HG03066 (cell line): ENCODE measurements around the gene HTR6.

Experiments used
- ATAC-seq: cut with Tn5 transposase; IDR thresholded peaks from one replicate; pipeline ENCODE4 v1.9.1; 2021; ENCODE audit warnings: low read depth; ENCODE audit not compliant: unreplicated experiment

The HTR6 gene

DNA sequence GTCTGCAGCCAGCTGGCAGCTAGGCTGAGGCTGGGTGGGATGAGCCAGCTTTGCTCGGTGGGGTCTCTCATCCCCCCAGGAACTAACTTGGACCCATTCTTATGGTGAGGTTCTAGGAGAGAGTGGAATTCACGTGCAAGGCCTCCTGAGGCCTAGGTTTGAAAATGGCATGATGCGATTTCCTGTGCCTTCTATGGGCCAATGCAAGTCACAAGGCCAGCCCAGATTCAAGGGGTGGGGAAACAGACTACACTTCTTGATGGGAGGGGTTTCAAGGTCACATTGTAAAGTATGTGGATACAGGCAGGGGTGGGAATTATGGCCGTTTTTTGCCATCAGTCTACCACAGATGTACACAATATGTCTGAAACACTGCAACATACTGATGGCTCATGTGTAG lies 48.3 kb downstream of the HTR6 start:
- ATAC-seq, result no peak

DNA sequence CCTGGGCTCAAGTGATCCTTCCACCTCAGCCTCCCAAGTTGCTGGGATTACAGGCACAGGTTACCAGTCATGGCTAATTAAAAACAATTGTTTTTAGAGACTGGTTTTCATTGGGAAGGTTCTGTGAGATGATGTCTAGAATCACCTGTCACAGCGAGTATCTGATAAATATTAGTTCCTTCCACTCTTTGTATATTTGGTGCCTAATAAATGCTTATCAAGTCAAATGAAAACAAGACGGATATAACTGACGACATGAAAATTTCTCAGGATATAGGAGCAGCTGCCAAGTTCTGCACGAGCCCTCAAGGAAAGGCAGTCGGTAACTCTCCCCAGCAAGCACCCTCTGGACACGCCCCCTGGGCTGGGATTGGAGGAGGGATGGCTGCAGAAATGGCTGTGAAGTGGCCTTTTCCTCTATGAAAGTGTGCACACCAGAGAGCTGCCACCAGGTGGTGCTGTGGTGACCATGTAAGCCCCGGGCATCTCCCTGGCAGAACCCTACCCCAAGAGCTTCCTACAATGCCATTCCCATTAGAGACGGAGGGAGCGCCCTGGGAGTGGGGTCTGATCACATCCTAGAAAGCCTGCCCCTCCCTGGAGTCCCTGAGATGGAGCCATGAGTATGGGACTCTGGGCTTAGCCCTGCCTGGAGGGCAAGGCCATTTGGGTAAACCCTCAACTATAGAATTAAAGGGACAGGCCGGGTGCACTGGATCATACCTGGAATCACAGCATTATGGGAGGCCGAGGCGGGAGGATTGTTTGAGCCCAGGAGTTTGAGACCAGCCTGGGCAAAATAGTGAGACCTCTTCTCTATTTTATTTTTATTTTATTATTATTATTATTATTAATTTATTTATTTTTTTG lies 50.9 kb downstream of the HTR6 start:
- ATAC-seq, result peak; percentile 47

GRCh38 chr1:19717467-19717866 lies 52.8 kb downstream of the HTR6 start:
- ATAC-seq, result no peak

- ATAC-seq, result no peak
These were observed 55.5 kb downstream of the HTR6 start for GRCh38 chr1:19720174-19720573.

GRCh38 chr1:19720973-19721372 lies 56.3 kb downstream of the HTR6 start:
- no peak for ATAC-seq

DNA sequence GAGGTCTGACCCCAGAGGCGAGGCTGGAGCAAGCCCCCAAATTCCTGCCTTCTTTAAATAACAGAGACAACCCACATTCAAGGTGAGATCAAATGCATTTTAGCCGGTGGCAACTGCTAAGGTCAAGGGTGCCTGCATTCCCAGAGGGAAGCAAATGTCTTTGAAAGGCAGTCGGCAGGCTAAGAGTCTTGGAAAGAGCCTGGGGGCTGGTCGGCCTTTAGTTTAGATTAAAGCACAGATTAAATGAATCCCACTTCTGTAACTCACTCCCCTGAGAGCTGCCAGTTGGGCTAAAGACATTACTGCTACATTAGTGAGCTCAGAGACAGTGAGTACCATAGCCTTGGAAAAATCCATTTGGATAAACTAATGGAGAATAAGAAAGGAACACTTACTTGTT lies 59.2 kb downstream of the HTR6 start:
- ATAC-seq, result no peak

DNA sequence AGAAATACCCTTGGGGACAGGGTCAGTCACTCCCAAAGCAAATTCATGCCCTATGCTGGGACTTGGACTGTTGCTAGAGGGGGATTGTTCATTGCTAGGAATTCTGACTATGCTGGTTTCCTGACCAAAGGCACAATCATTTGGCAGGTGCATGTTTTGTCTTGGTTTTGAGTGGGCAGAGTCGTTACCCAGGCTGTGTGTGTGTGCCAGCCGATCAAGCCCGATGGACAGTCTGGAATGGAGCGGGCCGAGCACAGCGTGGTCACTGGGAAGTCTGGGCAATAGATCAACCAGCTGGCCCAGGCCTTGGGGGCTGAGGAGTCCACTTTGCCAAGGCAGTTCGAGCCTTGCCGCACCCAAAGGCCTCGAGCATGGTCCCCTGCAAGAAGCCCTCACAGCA lies 60.9 kb downstream of the HTR6 start:
- no peak for ATAC-seq

DNA sequence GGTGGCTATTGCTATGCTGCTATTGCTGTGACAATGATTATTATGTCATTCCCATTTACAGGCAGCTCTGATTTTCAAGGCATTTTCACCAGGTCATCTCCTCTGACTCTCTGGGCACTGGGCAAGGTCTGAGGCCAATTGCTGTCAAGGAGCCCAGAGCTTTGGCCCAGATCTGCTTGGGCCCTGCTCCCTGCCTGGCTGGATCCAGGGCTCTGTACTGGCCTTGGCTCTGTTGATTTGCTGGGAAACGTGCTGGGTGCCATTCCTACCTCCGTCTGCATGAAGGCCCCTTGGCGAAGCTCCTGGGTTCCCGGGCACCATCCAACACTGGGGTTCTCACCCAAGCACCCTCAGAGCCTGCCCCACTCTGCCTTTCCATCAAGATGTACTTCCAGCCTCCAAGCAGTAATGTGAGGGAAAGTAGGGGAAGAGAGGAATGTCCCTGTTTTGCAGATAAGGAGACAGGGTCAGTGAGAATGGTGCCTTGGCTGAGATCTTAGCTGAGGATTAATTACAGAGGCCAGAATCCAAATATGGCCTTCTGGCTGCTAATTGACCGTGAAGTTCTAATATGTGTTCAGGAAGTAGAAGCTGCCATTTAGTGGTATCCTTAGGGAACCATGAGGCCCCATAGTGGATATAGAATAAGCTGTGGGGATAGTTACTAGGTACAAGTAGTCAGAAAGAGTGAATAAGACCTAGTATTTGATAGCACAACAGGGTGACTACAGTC lies 63.9 kb downstream of the HTR6 start:
- no peak for ATAC-seq

DNA sequence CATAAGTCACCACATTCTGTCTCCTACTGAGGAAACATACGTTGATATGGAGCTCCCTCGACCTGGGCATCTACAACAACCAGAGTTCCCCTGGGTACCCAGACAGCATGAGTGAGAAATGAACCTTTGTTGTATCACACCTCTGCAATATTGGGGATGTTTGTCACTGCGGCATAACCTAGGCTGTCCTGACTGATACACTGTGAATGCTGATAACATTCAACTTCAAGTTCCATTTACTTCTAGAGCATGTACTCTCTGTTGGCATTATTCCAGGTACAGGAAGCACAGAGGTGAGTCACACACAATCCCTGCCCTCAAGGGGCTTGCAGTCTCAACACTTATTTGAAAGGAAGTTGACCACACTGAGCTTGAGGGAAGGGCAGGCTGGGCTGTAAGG lies 65.6 kb downstream of the HTR6 start:
- no peak for ATAC-seq
